Right renal cortex interstitium (tissue), 3 donors: ENCODE measurements around the gene AGR2. TPM values are rescaled to one million over a fixed set of nuclear protein-coding genes. Genes with fewer than 3 reads are reported as not detected.
"Not testable (repeated sequence)": the region's sequence is repeated elsewhere in the genome, so short reads cannot be mapped to it uniquely, and the experiment has no call there.

ENCODE experiments used
- DNase-seq, 3 donors: peaks; one replicate each; pipeline ENCODE4 v3.0.0-alpha.2; 2013; ENCODE audit warnings: low read depth in 3 of 3, low spot score in 2 of 3
- polyA plus RNA-seq, 3 donors: library from polyadenylated mRNA; unstranded; fragments of 120-200 nt; gene quantifications; one replicate each; pipeline ENCODE4 v1.2.1, GENCODE V29; 2013; ENCODE audit not compliant: insufficient read length in 3 of 3

AGR2 gene
- 10 to 100 TPM; 56.4 to 75.9 (median 75.7) TPM for polyA plus RNA-seq

DNA sequence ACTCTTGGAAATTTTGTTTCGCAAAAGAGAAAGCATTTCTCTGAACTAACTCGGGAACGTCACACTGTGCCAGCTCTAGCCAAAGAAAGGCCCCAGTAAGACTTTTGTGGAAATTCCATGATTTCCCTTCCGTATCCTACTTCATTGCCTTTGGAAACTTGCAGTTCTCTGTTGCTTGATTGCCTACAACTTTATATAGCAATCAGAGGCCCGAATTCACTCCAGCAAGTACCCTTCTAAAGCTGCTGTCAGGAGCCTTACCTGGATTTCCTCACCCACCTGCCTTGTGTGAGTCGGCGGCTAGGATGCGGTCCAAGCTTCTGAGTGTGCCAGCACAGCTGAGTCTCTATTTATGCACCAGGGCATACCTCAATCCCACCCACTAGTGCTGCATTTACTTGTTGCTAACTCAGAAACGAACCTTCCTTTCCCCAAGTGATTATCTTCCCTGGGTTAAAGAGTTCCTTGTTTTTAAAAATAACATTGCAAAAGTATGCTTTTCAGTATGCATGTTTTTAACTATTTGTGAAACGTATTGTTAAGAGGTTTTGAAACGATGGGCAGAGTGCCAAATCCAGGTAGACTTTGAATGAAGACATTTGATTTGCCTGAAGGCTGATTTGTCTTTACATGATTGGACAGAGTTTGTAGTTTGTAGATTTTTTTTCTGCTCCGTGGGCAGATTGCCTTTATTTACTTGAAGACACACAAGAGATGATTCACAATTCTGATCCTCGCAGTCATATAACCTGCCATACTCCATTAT lies at the start of gene AGR2:
AGR2 (minus strand) TSS at position 326 of the 766 bp plus-strand sequence. CDS start 3,203 bp downstream, outside the sequence.
- no peak for DNase-seq

DNA sequence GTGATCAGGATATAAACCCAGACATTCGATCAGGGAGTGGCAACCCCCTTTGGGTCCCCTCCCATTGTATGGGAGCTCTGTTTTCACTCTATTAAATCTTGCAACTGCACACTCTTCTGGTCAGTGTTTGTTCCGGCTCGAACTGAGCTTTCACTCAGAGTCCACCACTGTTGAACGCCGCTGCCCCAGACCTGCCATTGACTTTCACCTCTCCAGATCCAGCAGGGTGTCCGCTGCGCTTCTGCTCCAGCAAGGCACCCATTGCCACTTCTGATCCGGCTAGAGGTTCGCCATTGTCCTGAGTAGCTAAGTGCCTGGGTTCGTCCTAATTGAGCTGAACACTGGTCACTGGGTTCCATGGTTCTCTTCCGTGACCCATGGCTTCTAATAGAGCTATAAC lies 48.4 kb upstream of the AGR2 start:
- not testable (repeated sequence) for DNase-seq

DNA sequence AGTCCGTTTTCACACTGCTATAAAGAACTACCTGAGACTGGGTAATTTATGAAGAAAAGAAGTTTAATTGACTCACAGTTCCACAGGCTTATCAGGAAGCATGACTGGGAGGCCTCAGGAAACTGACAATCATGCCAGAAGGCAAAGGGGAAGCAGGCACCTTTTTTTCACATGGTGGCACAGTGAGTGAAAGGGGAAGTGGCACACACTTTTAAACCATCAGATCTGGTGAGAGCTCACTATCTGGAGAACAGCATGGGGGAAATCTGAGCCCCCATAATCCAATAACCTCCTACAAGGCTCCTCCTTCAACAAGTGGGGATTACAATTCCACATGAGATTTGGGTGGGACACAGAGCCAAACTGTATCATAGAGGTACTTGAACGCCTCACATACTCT lies 47.0 kb upstream of the AGR2 start:
- no peak for DNase-seq

DNA sequence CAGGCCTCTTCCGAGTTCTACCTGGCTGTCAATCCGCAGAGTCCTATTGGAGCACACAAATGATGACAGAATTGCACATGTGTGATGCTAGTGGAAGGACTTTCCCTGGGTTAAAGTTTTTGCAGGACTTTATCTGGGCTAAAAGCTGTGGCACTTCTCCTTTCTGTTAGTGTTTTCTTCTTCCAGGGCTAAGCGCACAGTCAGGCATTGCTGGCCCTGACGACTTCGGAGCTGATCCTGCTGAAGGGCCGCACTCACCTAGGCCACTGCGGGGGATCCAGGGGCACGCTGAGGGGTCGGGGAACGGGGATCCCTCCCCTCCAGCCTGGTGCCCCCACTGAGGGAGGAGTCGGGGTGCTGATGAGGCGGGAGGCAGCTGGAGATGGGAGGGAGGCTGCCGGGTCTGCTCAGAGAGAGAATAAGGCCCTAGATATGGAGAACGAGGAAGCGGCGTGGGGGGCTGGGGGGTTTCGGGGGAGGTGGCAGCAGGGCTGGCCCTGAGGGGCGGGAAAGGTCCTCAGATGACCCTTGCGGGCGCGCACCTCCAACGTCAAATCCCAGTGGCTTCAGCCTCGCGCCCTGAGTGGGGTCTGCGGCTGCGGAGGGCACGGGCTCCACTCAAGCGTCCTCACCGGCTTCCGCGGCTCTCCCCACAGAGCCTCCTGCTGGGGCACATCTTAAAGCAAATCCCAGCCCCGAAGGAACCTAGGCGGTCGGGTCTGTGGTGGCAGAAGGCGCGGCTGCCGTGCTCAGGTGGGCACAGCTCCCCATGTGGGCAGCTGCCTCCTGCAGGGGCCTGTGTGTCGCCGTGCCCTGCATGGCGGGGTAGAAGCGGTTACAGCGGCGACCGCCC lies 46.0 kb upstream of the AGR2 start:
- DNase-seq: no peak

DNA sequence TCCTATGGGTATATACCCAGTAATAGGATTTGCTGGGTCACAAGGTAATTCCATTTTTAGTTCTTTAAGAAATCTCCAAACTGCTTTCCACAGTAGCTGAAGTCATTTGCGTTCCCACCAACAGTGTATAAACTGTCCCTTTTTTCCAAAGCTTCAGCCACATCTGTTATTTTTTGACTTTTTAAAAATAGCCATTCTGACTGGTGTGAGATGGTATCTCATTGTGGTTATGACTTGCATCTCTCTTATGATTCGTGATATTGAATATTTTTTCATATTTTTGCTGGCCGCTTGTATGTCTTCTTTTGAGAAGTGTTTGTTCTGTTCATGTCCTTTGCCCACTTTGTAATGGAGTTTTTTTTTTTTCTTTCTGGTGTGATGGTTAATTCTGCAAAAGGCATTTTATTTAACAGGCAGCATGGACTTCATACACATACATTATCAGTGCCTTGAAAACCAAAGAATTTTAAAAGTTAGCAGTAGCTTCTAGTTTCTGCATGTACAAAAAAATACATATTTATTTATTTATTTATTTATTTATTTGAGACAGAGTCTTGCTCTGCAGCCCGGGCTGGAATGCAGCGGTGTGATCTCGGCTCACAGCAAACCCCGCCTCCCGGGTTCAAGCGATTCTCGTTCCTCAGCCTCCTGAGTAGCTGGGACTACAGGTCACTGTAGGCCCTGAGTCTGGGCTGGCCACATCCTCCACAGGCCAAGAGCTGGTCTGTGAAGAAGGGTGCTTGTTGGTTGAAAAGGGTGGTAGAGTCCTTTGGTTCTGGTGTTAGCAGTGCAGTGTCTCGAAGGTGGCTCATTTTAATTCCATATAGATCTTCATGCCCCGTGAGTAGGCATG lies 44.7 kb upstream of the AGR2 start:
- DNase-seq: no peak

DNA sequence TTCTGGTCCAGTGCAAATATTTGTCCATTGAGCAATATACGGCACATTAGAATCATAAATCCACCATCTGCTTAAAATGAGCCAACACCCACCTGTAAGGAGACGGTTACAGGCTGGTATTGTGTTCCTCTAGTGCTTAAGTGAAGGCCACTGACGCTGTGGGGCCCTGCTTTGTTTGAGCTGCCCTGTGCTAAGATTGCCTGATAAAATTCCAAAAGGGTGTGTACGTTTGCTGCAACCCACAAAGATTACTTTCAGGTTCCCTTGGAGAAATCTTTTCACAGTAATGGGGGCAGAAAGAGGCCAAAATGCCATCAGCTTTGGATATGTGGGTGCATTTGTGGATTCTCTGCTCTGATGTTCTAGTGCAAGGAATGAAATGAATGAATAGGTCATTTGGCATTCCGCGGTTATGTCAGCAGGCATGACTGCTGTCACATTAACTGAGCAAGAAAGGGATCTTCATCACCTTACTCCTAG lies 42.6 kb upstream of the AGR2 start:
- DNase-seq: no peak

DNA sequence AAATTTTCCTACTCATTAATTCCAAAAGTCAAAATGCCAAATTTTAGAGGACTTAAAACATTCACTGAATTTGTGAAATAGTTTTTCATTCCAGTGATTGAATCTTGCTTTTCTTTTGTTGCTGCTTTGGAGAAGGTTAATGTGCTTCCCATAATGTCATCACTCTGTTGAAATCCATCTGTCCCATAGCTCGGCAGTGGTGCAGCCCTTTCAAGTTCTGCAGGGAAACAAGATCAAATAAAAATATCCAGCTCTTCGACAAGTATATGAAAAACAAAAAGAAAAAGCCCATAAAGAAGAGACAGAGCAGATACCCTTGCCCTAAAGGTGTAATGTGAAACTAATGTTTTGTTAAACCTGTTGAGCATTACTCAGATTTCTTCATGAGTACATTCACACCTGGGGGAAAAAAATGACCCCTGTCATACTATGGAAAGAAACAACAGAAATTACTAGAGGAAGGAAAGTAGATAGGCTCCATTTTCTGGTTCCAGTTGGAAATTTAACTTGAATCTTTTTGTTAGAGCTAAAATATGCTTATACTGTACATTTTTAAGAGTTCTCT lies 41.9 kb upstream of the AGR2 start:
- peak in 1 of 3 donors; percentile 16 for DNase-seq

DNA sequence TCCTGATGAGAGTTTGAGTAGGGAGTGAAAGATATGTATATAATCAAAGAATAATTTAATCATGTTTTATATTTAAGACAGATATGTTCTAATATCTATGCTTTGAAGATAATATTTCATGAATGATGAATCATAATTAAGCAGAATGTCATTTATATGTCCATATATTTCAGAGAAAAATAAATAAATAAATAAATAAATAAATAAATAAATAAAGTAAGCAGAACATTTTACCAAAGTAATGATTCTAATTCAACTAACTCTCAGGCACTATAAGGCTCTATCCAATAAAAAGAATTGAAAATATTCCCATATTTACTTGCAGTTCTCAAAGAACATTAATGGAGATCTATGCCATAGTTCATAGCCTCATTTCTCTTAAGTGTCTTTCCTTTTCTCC lies 40.9 kb upstream of the AGR2 start:
- no peak for DNase-seq

DNA sequence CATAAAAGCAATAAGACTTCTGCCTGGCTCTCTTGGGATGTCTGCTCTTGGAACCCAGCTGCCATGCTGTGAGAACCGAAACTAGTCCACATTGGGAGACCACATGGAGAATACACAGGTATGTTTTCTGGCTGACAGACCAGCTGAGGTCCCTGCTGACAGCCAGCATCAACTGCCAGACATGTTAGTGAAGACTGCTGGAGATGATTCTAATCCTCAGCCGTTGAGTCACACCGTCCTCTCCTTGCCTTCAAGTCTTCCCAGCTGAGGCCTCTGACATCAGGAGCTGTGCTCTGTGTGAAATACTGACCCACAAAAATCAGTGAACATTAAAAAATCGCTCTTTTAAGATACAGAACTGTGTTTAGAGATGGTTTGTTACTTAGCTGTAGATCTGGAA lies 36.9 kb upstream of the AGR2 start:
- no peak for DNase-seq

DNA sequence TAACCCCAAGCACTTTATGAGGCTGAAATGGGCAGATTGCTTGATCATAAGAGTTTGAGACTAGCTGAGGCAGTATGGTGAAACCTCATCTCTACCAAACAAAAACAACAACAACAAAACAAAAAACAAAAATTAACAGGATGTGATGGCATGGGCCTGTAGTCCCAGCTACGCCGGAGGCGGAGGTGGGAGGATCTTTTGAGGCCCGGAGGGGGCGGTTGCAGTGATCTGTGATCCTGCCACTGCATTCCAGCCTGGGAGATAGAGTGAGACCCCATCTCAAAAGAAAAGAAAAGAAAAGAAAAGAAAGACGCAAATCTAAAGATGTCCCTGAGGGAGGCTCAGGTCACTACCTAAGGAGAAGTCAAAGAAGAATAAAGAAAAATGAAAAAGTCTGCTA lies 35.3 kb upstream of the AGR2 start:
- DNase-seq: no peak

DNA sequence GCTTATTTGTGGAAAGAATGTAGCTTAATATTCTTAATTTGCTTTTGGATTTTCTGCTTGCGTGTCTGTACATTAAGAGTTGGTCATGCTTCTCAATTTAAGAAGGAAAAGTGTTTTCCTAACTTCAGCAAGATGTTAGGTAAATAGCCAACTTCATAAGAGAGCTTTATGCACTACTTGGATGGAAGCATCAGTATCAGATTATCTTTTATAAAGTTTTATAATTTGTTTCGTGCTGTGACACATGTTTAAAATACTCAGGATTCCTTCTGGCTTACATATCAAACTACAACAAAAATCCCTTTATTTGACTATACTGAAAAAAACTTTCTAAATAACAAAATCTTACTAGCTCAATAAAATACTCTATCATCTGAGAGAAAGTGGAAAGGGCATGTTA lies 34.8 kb upstream of the AGR2 start:
- DNase-seq: no peak

DNA sequence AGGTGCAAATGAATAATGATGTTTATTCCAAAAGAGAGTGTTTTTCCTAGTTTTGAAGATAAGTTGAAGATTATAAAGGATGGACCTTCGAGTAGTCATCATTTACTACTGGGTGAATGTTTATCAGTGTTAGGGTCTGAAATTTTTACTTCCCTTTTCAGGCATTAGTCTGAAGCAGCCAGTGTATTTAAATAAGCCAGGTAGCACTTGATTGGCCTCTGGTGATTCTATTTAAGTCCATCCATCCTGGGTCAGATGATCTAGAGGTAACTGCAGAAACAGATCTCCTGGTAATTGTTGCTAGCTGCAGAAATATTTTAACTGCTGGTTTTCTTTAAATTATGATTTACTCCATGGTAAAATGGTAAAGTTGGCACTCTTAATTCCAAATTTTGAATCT lies 34.1 kb upstream of the AGR2 start:
- DNase-seq: no peak

DNA sequence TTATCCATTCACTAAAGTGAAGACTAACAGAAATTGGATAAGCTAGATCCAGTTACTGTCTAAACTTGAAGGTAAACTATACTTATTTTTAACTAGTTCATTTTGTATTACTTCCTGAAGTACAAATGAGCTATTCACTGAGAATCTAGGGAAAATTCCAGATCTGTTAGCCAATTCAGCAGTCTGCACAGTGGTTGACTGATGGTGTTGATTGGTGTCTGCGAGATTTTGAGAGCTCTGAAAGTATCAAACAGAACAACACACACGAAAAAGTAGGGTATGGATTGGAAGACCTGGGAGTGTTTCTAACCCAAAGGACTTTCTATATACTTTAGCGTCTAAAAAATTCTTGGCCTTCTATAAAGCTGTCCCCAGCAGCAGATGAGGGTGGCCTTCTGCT lies 33.6 kb upstream of the AGR2 start:
- no peak for DNase-seq

DNA sequence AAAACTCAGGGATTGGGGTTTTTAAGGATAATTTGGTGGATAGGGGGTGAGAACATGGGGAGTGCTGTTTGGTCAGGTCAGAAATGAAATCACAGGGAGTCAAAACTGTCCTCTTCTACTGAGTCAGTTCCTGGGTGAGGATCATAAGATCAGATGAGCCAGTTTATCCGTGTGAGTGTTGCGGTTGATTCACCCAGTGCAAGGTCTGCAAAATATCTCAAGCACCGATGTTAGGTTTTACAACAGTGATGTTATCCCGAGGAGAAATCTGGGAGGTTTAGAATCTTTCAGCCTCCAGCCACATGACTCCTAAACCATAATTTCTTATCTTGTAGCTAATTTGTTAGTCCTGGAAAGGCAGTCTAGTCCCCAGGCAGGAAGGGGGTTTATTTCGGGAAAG lies 31.7 kb upstream of the AGR2 start:
- no peak for DNase-seq

DNA sequence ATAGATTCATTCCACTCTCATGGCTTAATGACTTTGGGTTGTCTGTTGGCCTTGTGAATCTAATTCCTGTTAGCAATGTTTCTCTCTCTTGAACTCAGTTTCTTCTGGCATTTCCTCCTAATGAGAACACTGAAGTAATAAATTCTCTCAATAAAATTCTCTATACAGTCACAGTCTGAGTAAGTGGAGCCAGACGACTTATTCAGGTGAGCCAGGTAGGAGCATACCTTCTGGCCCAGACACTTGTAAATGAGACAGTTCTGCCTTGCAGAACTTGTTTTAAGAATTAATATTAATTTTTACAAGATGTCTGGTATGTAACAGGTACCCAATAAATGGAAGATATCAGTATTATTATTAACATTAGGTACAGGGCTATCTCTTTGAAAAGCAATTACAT lies 28.6 kb upstream of the AGR2 start:
- no peak for DNase-seq

DNA sequence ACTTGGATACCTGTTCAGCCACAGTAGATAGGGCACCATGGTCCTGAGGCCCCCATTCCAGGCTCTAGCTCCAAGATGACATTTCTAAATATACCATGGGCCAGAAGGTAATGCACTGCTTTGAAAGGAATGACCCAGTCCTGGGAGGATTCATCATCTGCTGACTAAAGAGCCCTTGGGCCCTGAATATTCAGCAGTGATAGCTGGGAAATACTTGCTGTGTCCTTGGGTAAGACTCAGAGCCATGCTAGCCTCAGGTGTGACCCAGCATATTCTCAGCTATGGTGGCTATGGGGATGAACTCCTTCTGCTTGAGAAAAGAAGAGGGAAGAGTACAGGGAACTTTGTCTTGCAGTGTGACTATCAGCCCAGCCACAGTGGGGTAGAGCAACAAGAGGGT lies 21.3 kb upstream of the AGR2 start:
- no peak for DNase-seq

DNA sequence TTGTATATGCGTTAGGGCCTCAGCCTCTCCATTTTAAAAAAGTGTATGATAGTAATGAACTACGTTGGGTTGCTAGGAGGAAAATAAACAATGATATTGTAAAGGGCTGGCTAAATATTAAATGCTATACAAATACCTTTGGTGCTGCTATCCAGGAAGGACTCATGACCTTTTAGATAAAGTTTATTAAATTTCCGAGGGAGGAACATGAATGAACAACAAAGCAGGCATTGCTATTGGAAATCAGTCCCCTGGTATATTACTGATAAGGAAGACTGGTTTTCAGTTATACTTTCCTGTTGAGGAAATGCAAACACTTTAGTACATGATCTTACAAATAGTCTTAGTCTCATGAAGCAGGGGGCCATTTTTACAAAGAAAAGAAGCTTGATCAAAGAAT lies 17.2 kb upstream of the AGR2 start:
- no peak for DNase-seq

DNA sequence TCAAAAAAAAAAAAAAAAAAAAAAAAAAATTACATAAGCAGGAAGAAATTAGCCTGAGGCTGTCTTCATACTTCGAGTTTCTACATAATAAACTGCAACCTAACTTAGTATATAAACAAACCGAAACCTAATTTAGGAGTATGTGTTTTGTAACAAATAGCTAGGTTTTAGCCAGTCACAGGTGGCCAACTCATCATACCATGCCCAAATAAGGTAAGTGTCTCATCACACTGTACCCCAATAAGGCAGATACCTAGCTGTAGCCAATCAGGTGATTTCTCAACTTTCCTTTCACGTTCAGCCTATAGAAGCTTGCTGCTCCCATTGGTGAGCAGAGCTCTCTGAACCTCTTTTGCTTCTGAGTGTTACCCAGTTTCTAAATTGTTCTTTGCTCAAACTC lies 13.9 kb upstream of the AGR2 start:
- no peak for DNase-seq

DNA sequence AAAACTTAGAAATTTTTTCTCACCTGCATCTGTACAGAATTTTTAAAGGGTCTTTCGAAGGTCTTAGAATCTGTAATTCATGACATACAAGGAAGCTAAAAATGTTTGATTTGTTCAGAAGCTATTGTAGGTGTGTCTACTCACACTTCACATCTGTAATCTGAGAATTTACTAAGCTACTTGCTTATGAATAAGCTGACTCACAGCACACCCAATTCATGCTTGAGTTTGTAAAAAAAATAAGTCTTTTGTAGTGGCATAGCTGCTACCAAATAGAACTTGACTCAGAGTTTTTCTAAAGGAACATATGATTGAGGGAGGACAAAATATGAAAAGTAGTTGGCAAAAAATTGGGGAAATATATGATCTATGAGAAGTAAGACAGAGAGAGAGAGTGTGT lies 12.7 kb upstream of the AGR2 start:
- DNase-seq: no peak

DNA sequence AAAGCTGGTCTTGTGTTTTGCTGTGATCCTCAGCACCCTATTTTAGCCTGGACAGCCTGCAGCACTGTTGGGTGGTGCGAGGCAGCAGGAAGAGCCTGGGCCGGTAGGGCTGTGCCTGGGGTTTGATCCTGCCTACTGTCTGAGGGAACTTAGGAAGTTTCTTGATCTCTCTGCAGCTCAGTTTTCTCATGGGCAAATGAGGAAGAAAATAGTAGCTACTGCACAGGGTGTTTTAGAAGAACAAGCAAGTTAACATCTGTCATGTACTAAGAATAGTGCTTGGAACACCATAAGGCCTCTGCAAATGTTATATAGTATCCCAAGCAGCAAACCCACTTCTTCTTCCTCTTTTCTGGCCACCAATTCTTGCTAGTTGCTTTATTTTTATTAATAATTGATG lies 12.0 kb upstream of the AGR2 start:
- DNase-seq: no peak

DNA sequence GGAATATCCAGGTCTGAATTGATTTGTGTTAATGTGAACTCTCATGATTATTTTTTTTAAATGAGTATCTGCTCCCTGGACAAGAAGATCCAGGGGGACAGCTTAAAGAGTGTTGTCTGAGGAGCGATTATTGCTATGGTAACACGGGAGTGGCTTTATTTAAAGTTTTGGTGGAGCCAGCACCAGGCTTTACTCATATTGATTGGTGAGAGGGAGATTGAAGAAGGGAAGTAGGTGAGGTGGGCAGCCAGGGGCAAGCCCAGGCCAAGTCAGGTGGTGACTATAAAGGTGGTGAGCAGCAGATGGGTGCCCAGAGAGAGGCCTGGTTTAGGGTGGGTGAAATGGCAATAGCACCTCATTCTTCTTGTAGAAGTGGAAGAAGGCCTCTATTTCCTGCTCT lies 10.2 kb upstream of the AGR2 start:
- no peak for DNase-seq
